ENCODE data around the gene MATN4. TPM values are rescaled to one million over a fixed set of nuclear protein-coding genes. Genes with fewer than 3 reads are reported as not detected.

MATN4 gene
- total and polyA plus RNA-seq, 2 donors (not counting 1 experiment from before 2014, with no cell fraction given) = not detected

- H4K20me1 ChIP-seq (ENCODE audit: control insufficient read depth, insufficient read depth, low read length, poor library complexity, severe bottlenecking) = no peaks in the 10 kb centered on the region
- intact Hi-C loops (cut with micrococcal nuclease) = loop anchor here (2.0 kb wide), 1 partner anchor 42 kb away; the partner anchor contains the start of gene SYS1
- no peak overlapping the region for H2AFZ ChIP-seq (ENCODE audit: insufficient read depth, low read depth, low read length, poor library complexity, severe bottlenecking)
- peak overlapping the region in 1 of 2 donors; percentile 52 for H3K27ac ChIP-seq (ENCODE audit: low read length in 2 of 2)
- peaks cover 0 to 11% (median 3%) of the 10 kb centered on the region in 3 donors for H3K9me3 ChIP-seq (ENCODE audit: control extremely low read depth in 1 of 3, control insufficient read depth in 2 of 3, insufficient read depth in 1 of 3, low read length in 2 of 3)
- peak overlapping the region; percentile 63 for H3K4me2 ChIP-seq (replicated peaks; ENCODE audit: low read depth, low read length, poor library complexity, severe bottlenecking)
- ChIA-PET CTCF (interaction anchor here (0.6 to 7.9 kb wide), 18 partner anchors 9 to 469 kb away, joined by 3 to 135 read pairs (median 10); partner anchors contain the start of gene SYS1), POLR2A (interaction anchor here (0.6 to 2.2 kb wide), 6 partner anchors 8 to 118 kb away, joined by 5 to 12 read pairs (median 6); partner anchors contain the start of gene SYS1)
- no peaks in the 10 kb centered on the region for H3K9me3 Mint-ChIP-seq (ENCODE audit: insufficient read depth)
- H3K4me1 ChIP-seq (ENCODE audit: control insufficient read depth in 2 of 2, insufficient read depth in 2 of 2, low read length in 2 of 2) = peaks cover 34 to 45% of the 10 kb centered on the region in 2 donors
- TF ChIP-seq EZH2 (IDR thresholded peaks at IDR 0.05; ENCODE audit: borderline replicate concordance, insufficient read depth, low read depth, low read length, poor library complexity, severe bottlenecking) (no peak), CTCF (IDR thresholded peaks at IDR 0.05) (no peak)
- ATAC-seq (ENCODE audit: low read depth) (peak; percentile 91), DNase-seq (peak; percentile 89)
- H3K27me3 ChIP-seq (replicated peaks in 1 of 4; ENCODE audit: control extremely low read depth in 1 of 4, control insufficient read depth in 3 of 4, insufficient read depth in 4 of 4, low read length in 3 of 4) = peaks cover 0 to 19% (median 3%) of the 10 kb centered on the region in 4 experiments
- H3K4me1 Mint-ChIP-seq = peaks cover 24% of the 10 kb centered on the region
- peak overlapping the region; percentile 50 for H3K27ac Mint-ChIP-seq
- peak overlapping the region; percentile 33 for H3K9ac ChIP-seq (ENCODE audit: low read length)
- peaks cover 8% of the 10 kb centered on the region for H3K27me3 Mint-ChIP-seq
- WGBS (ENCODE audit: insufficient coverage) = 25% methylated on average over 3 of the region's 5 CpGs
- peak overlapping the region in 1 of 5 experiments; percentile 8 for H3K4me3 ChIP-seq (ENCODE audit: control extremely low read depth in 1 of 5, extremely low read depth in 1 of 5, insufficient read depth in 1 of 5, low read depth in 2 of 5, low read length in 4 of 5)
- H3K36me3 ChIP-seq (replicated peaks in 1 of 2; ENCODE audit: control extremely low read depth in 1 of 2, control insufficient read depth in 1 of 2, extremely low read depth in 1 of 2, insufficient read depth in 2 of 2, low read length in 1 of 2) = no peaks in the 10 kb centered on the region
- no peaks in the 10 kb centered on the region for H3K79me2 ChIP-seq (ENCODE audit: control insufficient read depth, insufficient read depth, low read length)
- peak overlapping the region; percentile 59 for H3K4me3 Mint-ChIP-seq
These were observed 13.0 kb upstream of the MATN4 start for GRCh38 chr20:45320948-45321595.

GRCh38 chr20:45318948-45319347 is 10.8 kb upstream of the MATN4 start:
- ATAC-seq (ENCODE audit: low read depth) (no peak), DNase-seq (no peak)
- H4K20me1 ChIP-seq (ENCODE audit: control insufficient read depth, insufficient read depth, low read length, poor library complexity, severe bottlenecking) = no peaks in the 10 kb centered on the region
- no peaks in the 10 kb centered on the region for H3K79me2 ChIP-seq (ENCODE audit: control insufficient read depth, insufficient read depth, low read length)
- peaks cover 37 to 48% of the 10 kb centered on the region in 2 donors for H3K4me1 ChIP-seq (ENCODE audit: control insufficient read depth in 2 of 2, insufficient read depth in 2 of 2, low read length in 2 of 2)
- no peaks in the 10 kb centered on the region for H3K36me3 ChIP-seq (replicated peaks in 1 of 2; ENCODE audit: control extremely low read depth in 1 of 2, control insufficient read depth in 1 of 2, extremely low read depth in 1 of 2, insufficient read depth in 2 of 2, low read length in 1 of 2)
- H3K4me2 ChIP-seq (replicated peaks; ENCODE audit: low read depth, low read length, poor library complexity, severe bottlenecking) = peak overlapping the region; percentile 24
- Mint-ChIP-seq H3K27ac (no peak overlapping the region), H3K4me3 (no peak overlapping the region), H3K9me3 (ENCODE audit: insufficient read depth) (no peaks in the 10 kb centered on the region), H3K27me3 (peaks cover 22% of the 10 kb centered on the region), H3K4me1 (peaks cover 24% of the 10 kb centered on the region)
- WGBS (ENCODE audit: insufficient coverage) = 67% methylated on average over 1 of the region's 2 CpGs
- peaks cover 0 to 12% (median 3%) of the 10 kb centered on the region in 3 donors for H3K9me3 ChIP-seq (ENCODE audit: control extremely low read depth in 1 of 3, control insufficient read depth in 2 of 3, insufficient read depth in 1 of 3, low read length in 2 of 3)
- intact Hi-C loops (cut with micrococcal nuclease) = loop anchor here (1.0 to 2.0 kb wide), 4 partner anchors 26 to 452 kb away; no protein-coding TSS in a partner anchor
- no peak overlapping the region for H2AFZ ChIP-seq (ENCODE audit: insufficient read depth, low read depth, low read length, poor library complexity, severe bottlenecking)
- no peak overlapping the region for H3K27ac ChIP-seq (ENCODE audit: low read length in 2 of 2)
- H3K27me3 ChIP-seq (replicated peaks in 1 of 4; ENCODE audit: control extremely low read depth in 1 of 4, control insufficient read depth in 3 of 4, insufficient read depth in 4 of 4, low read length in 3 of 4) = peaks cover 0 to 29% (median 11%) of the 10 kb centered on the region in 4 experiments
- H3K4me3 ChIP-seq (ENCODE audit: control extremely low read depth in 1 of 5, extremely low read depth in 1 of 5, insufficient read depth in 1 of 5, low read depth in 2 of 5, low read length in 4 of 5) = no peak overlapping the region
- ChIA-PET CTCF (interaction anchor here (0.5 to 7.9 kb wide), 25 partner anchors 8 to 461 kb away, joined by 3 to 135 read pairs (median 5); partner anchors contain the start of gene SYS1), POLR2A (interaction anchor here (0.7 kb wide), 1 partner anchor 1169 kb away, joined by 3 read pairs; no protein-coding TSS in a partner anchor)
- no peak overlapping the region for H3K9ac ChIP-seq (ENCODE audit: low read length)
- TF ChIP-seq CTCF (IDR thresholded peaks at IDR 0.05) (no peak), EZH2 (IDR thresholded peaks at IDR 0.05; ENCODE audit: borderline replicate concordance, insufficient read depth, low read depth, low read length, poor library complexity, severe bottlenecking) (no peak)
